ENCODE data around the gene BRD3OS.

Gene BRD3OS

GRCh38 chr9:134007571-134007970, 17.7 kb upstream of the BRD3OS start:
- Histone ChIP-seq H3K36me3 (ENCODE audit: control insufficient read depth in 2 of 2, insufficient read depth in 2 of 2, low read length in 2 of 2) (no peaks in the 10 kb centered on the region), H3K9ac (ENCODE audit: low read length in 2 of 2) (no peak overlapping the region), H3K4me1 (ENCODE audit: control insufficient read depth, insufficient read depth, low read length) (peaks cover 3% of the 10 kb centered on the region), H3K27me3 (ENCODE audit: control insufficient read depth in 1 of 2, insufficient read depth in 2 of 2, low read length in 2 of 2) (peaks cover 0 to 3% of the 10 kb centered on the region in 2 donors), H3K27ac (ENCODE audit: low read length) (no peak overlapping the region), H3K4me3 (ENCODE audit: low read length in 2 of 2) (no peak overlapping the region), H3K9me3 (ENCODE audit: control insufficient read depth in 2 of 2, low read length in 2 of 2) (no peaks in the 10 kb centered on the region)

- Histone ChIP-seq H3K9ac (ENCODE audit: low read length in 2 of 2) (no peak overlapping the region), H3K4me3 (ENCODE audit: low read length in 2 of 2) (no peak overlapping the region), H3K27ac (ENCODE audit: low read length) (no peak overlapping the region)
Observed at GRCh38 chr9:134010310-134011173, 14.7 kb upstream of the BRD3OS start.

GRCh38 chr9:134011401-134011800, 13.9 kb upstream of the BRD3OS start:
- Histone ChIP-seq H3K36me3 (ENCODE audit: control insufficient read depth in 2 of 2, insufficient read depth in 2 of 2, low read length in 2 of 2) (no peaks in the 10 kb centered on the region), H3K9me3 (ENCODE audit: control insufficient read depth in 2 of 2, low read length in 2 of 2) (no peaks in the 10 kb centered on the region), H3K4me3 (ENCODE audit: low read length in 2 of 2) (no peak overlapping the region), H3K27ac (ENCODE audit: low read length) (no peak overlapping the region), H3K4me1 (ENCODE audit: control insufficient read depth, insufficient read depth, low read length) (peaks cover 3% of the 10 kb centered on the region), H3K27me3 (ENCODE audit: control insufficient read depth in 1 of 2, insufficient read depth in 2 of 2, low read length in 2 of 2) (peaks cover 0 to 3% of the 10 kb centered on the region in 2 donors), H3K9ac (ENCODE audit: low read length in 2 of 2) (no peak overlapping the region)

More at GRCh38 chr9:134010310-134011173, 14.7 kb upstream of the BRD3OS start:
- Histone ChIP-seq H3K36me3 (ENCODE audit: control insufficient read depth in 2 of 2, insufficient read depth in 2 of 2, low read length in 2 of 2) (no peaks in the 10 kb centered on the region), H3K9me3 (ENCODE audit: control insufficient read depth in 2 of 2, low read length in 2 of 2) (no peaks in the 10 kb centered on the region), H3K27me3 (ENCODE audit: control insufficient read depth in 1 of 2, insufficient read depth in 2 of 2, low read length in 2 of 2) (peaks cover 0 to 3% of the 10 kb centered on the region in 2 donors), H3K4me1 (ENCODE audit: control insufficient read depth, insufficient read depth, low read length) (peaks cover 3% of the 10 kb centered on the region)

DNA sequence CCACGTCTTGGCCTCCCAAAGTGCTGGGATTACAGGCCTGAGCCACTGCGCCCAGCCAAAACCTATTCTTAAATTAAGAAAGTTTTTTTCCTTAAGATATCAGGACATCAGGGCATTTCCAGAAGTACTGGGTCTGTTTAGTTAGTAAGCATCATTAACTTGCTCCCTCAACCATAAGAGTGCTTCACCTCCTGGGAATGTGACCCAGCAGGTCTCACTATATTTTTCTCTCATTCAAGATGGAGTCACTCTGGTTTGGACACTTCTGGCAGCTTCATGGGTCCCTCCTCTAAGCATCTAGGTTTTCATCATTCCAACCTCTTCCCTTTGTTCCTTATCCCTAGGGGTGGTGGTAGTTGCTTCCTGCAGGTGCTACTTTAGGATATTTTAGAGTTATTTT, 10.3 kb upstream of the BRD3OS start:
- Histone ChIP-seq H3K4me3 (ENCODE audit: low read length in 2 of 2) (no peak overlapping the region), H3K9me3 (ENCODE audit: control insufficient read depth in 2 of 2, low read length in 2 of 2) (no peaks in the 10 kb centered on the region), H3K27me3 (ENCODE audit: control insufficient read depth in 1 of 2, insufficient read depth in 2 of 2, low read length in 2 of 2) (no peaks in the 10 kb centered on the region), H3K36me3 (ENCODE audit: control insufficient read depth in 2 of 2, insufficient read depth in 2 of 2, low read length in 2 of 2) (no peaks in the 10 kb centered on the region), H3K9ac (ENCODE audit: low read length in 2 of 2) (no peak overlapping the region), H3K27ac (ENCODE audit: low read length) (no peak overlapping the region), H3K4me1 (ENCODE audit: control insufficient read depth, insufficient read depth, low read length) (no peaks in the 10 kb centered on the region)

DNA sequence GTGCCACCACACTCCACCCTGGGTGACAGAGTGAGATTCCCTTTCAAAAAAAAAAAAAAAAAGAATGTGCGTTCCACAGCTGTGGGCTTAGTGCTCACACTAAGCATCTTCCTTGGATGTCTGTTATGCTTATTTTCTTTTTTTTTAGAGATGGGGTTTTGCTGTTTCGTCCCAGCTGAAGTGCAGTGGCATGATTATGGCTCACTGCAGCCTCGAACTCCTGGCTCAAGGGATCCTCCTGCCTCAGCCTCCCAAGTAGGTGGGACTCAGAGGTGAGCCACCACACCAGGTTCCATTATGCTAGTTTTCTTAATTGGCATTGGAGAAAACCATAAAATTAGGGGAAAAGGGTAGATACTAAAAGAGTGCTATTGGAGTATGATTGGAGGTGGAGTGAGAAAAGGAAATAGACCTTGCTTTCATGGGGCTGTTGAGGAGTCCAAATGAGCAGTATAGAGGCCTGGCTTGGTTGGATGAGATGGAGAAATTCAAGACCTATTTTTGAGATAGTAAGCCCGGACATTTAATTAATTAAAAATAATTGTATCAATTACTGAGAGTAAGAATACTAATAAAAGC, 978 bp upstream of the BRD3OS start:
- peaks cover 9% of the 10 kb centered on the region for H3K4me1 ChIP-seq (ENCODE audit: control insufficient read depth, insufficient read depth, low read length)
- H3K27me3 ChIP-seq (ENCODE audit: control insufficient read depth in 1 of 2, insufficient read depth in 2 of 2, low read length in 2 of 2) = no peaks in the 10 kb centered on the region
- no peak overlapping the region for H3K9ac ChIP-seq (ENCODE audit: low read length in 2 of 2)
- H3K4me3 ChIP-seq (ENCODE audit: low read length in 2 of 2) = peak overlapping the region; percentile 53 to 64
- peaks cover 3 to 11% of the 10 kb centered on the region in 2 donors for H3K36me3 ChIP-seq (ENCODE audit: control insufficient read depth in 2 of 2, insufficient read depth in 2 of 2, low read length in 2 of 2)
- no peak overlapping the region for H3K27ac ChIP-seq (ENCODE audit: low read length)
- H3K9me3 ChIP-seq (ENCODE audit: control insufficient read depth in 2 of 2, low read length in 2 of 2) = no peaks in the 10 kb centered on the region

DNA sequence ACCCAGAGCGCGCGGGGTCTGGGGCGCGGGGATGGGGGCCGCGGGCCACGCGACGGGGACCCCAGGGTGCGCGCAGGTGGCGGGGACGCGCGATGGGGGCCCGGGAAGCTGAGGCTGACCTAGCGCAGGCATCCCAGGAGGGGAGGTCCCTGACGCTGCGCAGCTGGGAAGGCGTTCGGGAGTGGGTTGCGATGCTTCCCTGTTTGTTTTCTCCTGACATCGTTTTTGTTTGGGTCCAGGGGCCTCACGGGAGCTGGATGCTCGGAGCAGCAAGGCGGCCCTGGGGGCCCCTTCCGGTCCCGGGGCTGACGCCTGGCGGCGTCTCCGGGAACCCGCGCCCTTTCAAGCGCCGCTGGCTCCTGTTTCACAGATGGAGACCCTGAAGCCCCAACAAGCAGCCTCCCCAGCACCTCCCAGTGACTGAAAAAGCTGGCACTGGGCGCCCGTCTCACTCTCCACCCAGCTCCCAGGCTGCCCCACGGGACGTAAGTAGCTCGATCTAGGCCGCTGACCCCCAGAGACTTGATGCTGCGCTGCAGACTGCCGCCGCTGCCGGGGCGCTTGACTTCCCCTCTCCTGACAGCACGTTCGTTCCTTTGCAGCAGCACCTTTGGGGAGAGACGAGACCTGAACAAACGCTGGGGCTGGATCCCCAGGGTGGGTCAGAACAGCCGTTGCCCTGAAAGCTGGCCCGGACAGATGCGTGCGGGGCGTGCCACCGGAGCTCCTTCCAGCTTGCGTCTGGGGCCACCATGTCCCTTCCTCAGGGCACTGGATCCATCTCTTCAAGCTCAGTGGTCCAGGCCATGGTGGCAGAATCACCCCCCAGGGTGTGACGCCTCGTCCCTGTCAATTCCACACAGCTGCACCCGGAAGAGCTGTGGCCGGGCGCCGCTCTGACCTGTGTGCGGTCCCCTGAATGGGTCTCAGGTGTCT, 593 bp downstream of the BRD3OS start:
- Histone ChIP-seq H3K4me1 (ENCODE audit: control insufficient read depth, insufficient read depth, low read length) (peaks cover 9% of the 10 kb centered on the region), H3K9ac (ENCODE audit: low read length in 2 of 2) (peak overlapping the region; percentile 70 to 72), H3K9me3 (ENCODE audit: control insufficient read depth in 2 of 2, low read length in 2 of 2) (no peaks in the 10 kb centered on the region), H3K27ac (ENCODE audit: low read length) (peak overlapping the region; percentile 37), H3K27me3 (ENCODE audit: control insufficient read depth in 1 of 2, insufficient read depth in 2 of 2, low read length in 2 of 2) (no peaks in the 10 kb centered on the region), H3K36me3 (ENCODE audit: control insufficient read depth in 2 of 2, insufficient read depth in 2 of 2, low read length in 2 of 2) (peaks cover 3 to 17% of the 10 kb centered on the region in 2 donors), H3K4me3 (ENCODE audit: low read length in 2 of 2) (peak overlapping the region; percentile 79 to 83)

- no peak overlapping the region for H3K27ac ChIP-seq (ENCODE audit: low read length)
- peaks cover 4 to 22% of the 10 kb centered on the region in 2 donors for H3K36me3 ChIP-seq (ENCODE audit: control insufficient read depth in 2 of 2, insufficient read depth in 2 of 2, low read length in 2 of 2)
- H3K9me3 ChIP-seq (ENCODE audit: control insufficient read depth in 2 of 2, low read length in 2 of 2) = no peaks in the 10 kb centered on the region
- H3K27me3 ChIP-seq (ENCODE audit: control insufficient read depth in 1 of 2, insufficient read depth in 2 of 2, low read length in 2 of 2) = no peaks in the 10 kb centered on the region
- no peak overlapping the region for H3K9ac ChIP-seq (ENCODE audit: low read length in 2 of 2)
- peak overlapping the region; percentile 79 to 83 for H3K4me3 ChIP-seq (ENCODE audit: low read length in 2 of 2)
- H3K4me1 ChIP-seq (ENCODE audit: control insufficient read depth, insufficient read depth, low read length) = peaks cover 9% of the 10 kb centered on the region
Observed at GRCh38 chr9:134026581-134026980, 1.3 kb downstream of the BRD3OS start.

- no peak overlapping the region for H3K9ac ChIP-seq (ENCODE audit: low read length in 2 of 2)
- no peak overlapping the region for H3K4me3 ChIP-seq (ENCODE audit: low read length in 2 of 2)
- H3K27ac ChIP-seq (ENCODE audit: low read length) = no peak overlapping the region
- peaks cover 8 to 26% of the 10 kb centered on the region in 2 donors for H3K36me3 ChIP-seq (ENCODE audit: control insufficient read depth in 2 of 2, insufficient read depth in 2 of 2, low read length in 2 of 2)
- H3K27me3 ChIP-seq (ENCODE audit: control insufficient read depth in 1 of 2, insufficient read depth in 2 of 2, low read length in 2 of 2) = no peaks in the 10 kb centered on the region
- H3K9me3 ChIP-seq (ENCODE audit: control insufficient read depth in 2 of 2, low read length in 2 of 2) = no peaks in the 10 kb centered on the region
- peaks cover 9% of the 10 kb centered on the region for H3K4me1 ChIP-seq (ENCODE audit: control insufficient read depth, insufficient read depth, low read length)
Observed at GRCh38 chr9:134026981-134027380, 1.7 kb downstream of the BRD3OS start.

- peaks cover 9% of the 10 kb centered on the region for H3K4me1 ChIP-seq (ENCODE audit: control insufficient read depth, insufficient read depth, low read length)
- H3K27me3 ChIP-seq (ENCODE audit: control insufficient read depth in 1 of 2, insufficient read depth in 2 of 2, low read length in 2 of 2) = no peaks in the 10 kb centered on the region
- no peak overlapping the region for H3K9ac ChIP-seq (ENCODE audit: low read length in 2 of 2)
- peaks cover 8 to 26% of the 10 kb centered on the region in 2 donors for H3K36me3 ChIP-seq (ENCODE audit: control insufficient read depth in 2 of 2, insufficient read depth in 2 of 2, low read length in 2 of 2)
- no peak overlapping the region for H3K4me3 ChIP-seq (ENCODE audit: low read length in 2 of 2)
- no peaks in the 10 kb centered on the region for H3K9me3 ChIP-seq (ENCODE audit: control insufficient read depth in 2 of 2, low read length in 2 of 2)
- H3K27ac ChIP-seq (ENCODE audit: low read length) = no peak overlapping the region
Observed at GRCh38 chr9:134027561-134027960, 2.3 kb downstream of the BRD3OS start.

GRCh38 chr9:134028076-134028475, 2.8 kb downstream of the BRD3OS start:
- H3K36me3 ChIP-seq (ENCODE audit: control insufficient read depth in 2 of 2, insufficient read depth in 2 of 2, low read length in 2 of 2) = peaks cover 10 to 28% of the 10 kb centered on the region in 2 donors
- no peak overlapping the region for H3K27ac ChIP-seq (ENCODE audit: low read length)
- H3K9ac ChIP-seq (ENCODE audit: low read length in 2 of 2) = no peak overlapping the region
- H3K9me3 ChIP-seq (ENCODE audit: control insufficient read depth in 2 of 2, low read length in 2 of 2) = no peaks in the 10 kb centered on the region
- no peaks in the 10 kb centered on the region for H3K27me3 ChIP-seq (ENCODE audit: control insufficient read depth in 1 of 2, insufficient read depth in 2 of 2, low read length in 2 of 2)
- H3K4me3 ChIP-seq (ENCODE audit: low read length in 2 of 2) = no peak overlapping the region
- H3K4me1 ChIP-seq (ENCODE audit: control insufficient read depth, insufficient read depth, low read length) = peaks cover 9% of the 10 kb centered on the region
